Endothelial cell of umbilical vein (primary cell): Measurements from ENCODE around the gene TMC6. TPM values are rescaled to one million over a fixed set of nuclear protein-coding genes. Genes with fewer than 3 reads are reported as not detected.

Experiments used
- BruUV-seq: library from RNA; stranded (reverse); fragments of 400-500 nt; replicated peaks from 2 replicates; lab custom pipeline; 2021; lab: Mats Ljungman, UMichigan
- CTCF ChIA-PET: fragments of 300-600, 350-600 bp; sonication (Branson Sonifier 250); formaldehyde crosslinking; loops from one replicate; lab custom pipeline; 2021; ENCODE audit warnings: antibody characterized with exemption, inconsistent platforms; lab: Charles Lee
- POLR2A ChIA-PET: fragments of 300-600, 350-600 bp; sonication (Branson Sonifier 250); formaldehyde crosslinking; loops from one replicate; lab custom pipeline; 2021; ENCODE audit warnings: antibody characterized with exemption, inconsistent platforms; lab: Charles Lee
- DNase-seq: peaks from one replicate; pipeline ENCODE4 v3.0.0-alpha.2; 2011; ENCODE audit warnings: low read depth, low spot score
- FAIRE-seq: peaks from 2 replicates; lab custom pipeline; 2011; peaks lifted over from hg19 to GRCh38; lab: Jason Lieb, UNC
- H2AFZ ChIP-seq: 2 replicates; pipeline ENCODE4 v1.6.0; 2012; ENCODE audit warnings: low read depth, low read length, control low read depth, inconsistent platforms
- H3K27ac ChIP-seq: 2 replicates; pipeline ENCODE4 v1.5.1; 2011; ENCODE audit warnings: low read depth, mild to moderate bottlenecking, control low read depth, low read length, moderate library complexity; ENCODE audit not compliant: insufficient read depth
- H3K27me3 ChIP-seq, 2 experiments: 2 replicates each; pipeline versions ENCODE4 v1.6.0 to v1.6.1; 2011; ENCODE audit warnings: low read length in 2 of 2, mixed read lengths in 1 of 2; ENCODE audit not compliant: control insufficient read depth in 2 of 2, insufficient read depth in 2 of 2
- H3K36me3 ChIP-seq, 2 experiments: 2 replicates in 1 of 2; 3 replicates in 1 of 2; pipeline ENCODE4 v1.5.1; 2011; ENCODE audit warnings: low read length in 2 of 2, mild to moderate bottlenecking in 1 of 2, moderate library complexity in 1 of 2; ENCODE audit not compliant: control insufficient read depth in 2 of 2, insufficient read depth in 2 of 2; ENCODE audit errors: extremely low read depth in 1 of 2
- H3K4me1 ChIP-seq: 3 replicates; pipeline ENCODE4 v1.5.1; 2011; ENCODE audit warnings: mild to moderate bottlenecking, low read length; ENCODE audit not compliant: control insufficient read depth, insufficient read depth; ENCODE audit errors: extremely low read depth
- H3K4me2 ChIP-seq: 2 replicates; pipeline ENCODE4 v1.6.1; 2011; ENCODE audit warnings: low read length, control low read depth, mixed read lengths; ENCODE audit not compliant: insufficient read depth
- H3K4me3 ChIP-seq, 3 experiments: fragments of 200-600 bp in 1 of 3; sonication (generic), shearing (Covaris generic) in 1 of 3; replicated peaks in 1 of 3; 2 replicates each; pipeline ENCODE4 v1.5.1; 2011 to 2016; ENCODE audit warnings: control low read depth in 3 of 3, low read length in 3 of 3, mild to moderate bottlenecking in 2 of 3, inconsistent platforms in 1 of 3, low read depth in 1 of 3, moderate library complexity in 1 of 3; ENCODE audit not compliant: insufficient read depth in 1 of 3
- H3K79me2 ChIP-seq: 2 replicates; pipeline ENCODE4 v1.6.0; 2012; ENCODE audit warnings: low read length, inconsistent platforms; ENCODE audit not compliant: control insufficient read depth, insufficient read depth
- H3K9ac ChIP-seq: replicated peaks from 2 replicates; pipeline ENCODE3; 2011; ENCODE audit warnings: low read length, control low read depth; ENCODE audit not compliant: insufficient read depth; ENCODE audit errors: extremely low read depth
- H3K9me1 ChIP-seq: replicated peaks from 3 replicates; pipeline ENCODE4 v1.6.0; 2011; ENCODE audit warnings: mild to moderate bottlenecking, low read length; ENCODE audit not compliant: control insufficient read depth, insufficient read depth; ENCODE audit errors: extremely low read depth
- H3K9me3 ChIP-seq: replicated peaks from 2 replicates; pipeline ENCODE4 v1.5.1; 2012; ENCODE audit warnings: low read length, inconsistent platforms; ENCODE audit not compliant: control insufficient read depth, insufficient read depth
- H4K20me1 ChIP-seq: replicated peaks from 2 replicates; pipeline ENCODE3; 2011; ENCODE audit warnings: mild to moderate bottlenecking, low read length; ENCODE audit not compliant: control insufficient read depth, insufficient read depth; ENCODE audit errors: extremely low read depth
- CTCF ChIP-seq, 2 donors: IDR thresholded peaks; 1 replicate in 1 of 2; 2 replicates in 1 of 2; pipeline ENCODE4 v1.5.1; 2011; ENCODE audit warnings: low read length in 2 of 2, mild to moderate bottlenecking in 2 of 2, moderate library complexity in 2 of 2, control low read depth in 1 of 2, inconsistent platforms in 1 of 2, low read depth in 1 of 2; ENCODE audit not compliant: insufficient read depth in 1 of 2; ENCODE audit errors: extremely low read depth in 1 of 2
- EZH2 ChIP-seq: IDR thresholded peaks from 2 replicates; pipeline ENCODE4 v1.6.1; 2012; ENCODE audit warnings: borderline replicate concordance, low read depth, mild to moderate bottlenecking, moderate library complexity, low read length, inconsistent platforms; ENCODE audit not compliant: severe bottlenecking
- FOS ChIP-seq: IDR thresholded peaks from 2 replicates; pipeline ENCODE4 v1.6.1; 2011; ENCODE audit warnings: mild to moderate bottlenecking, low read length, moderate library complexity, borderline replicate concordance; ENCODE audit not compliant: insufficient read depth
- GATA2 ChIP-seq: IDR thresholded peaks from 2 replicates; pipeline ENCODE4 v1.7.0; 2011; ENCODE audit warnings: low read depth, mild to moderate bottlenecking, moderate library complexity, mixed read lengths, low read length; ENCODE audit not compliant: insufficient read length, insufficient read depth
- JUN ChIP-seq: IDR thresholded peaks from 2 replicates; pipeline ENCODE4 v1.6.1; 2011; ENCODE audit warnings: borderline replicate concordance, low read depth; ENCODE audit not compliant: insufficient read length, insufficient read depth
- MAX ChIP-seq: IDR thresholded peaks from 2 replicates; pipeline ENCODE4 v1.6.1; 2011; ENCODE audit not compliant: insufficient read depth, insufficient read length
- MYC ChIP-seq: IDR thresholded peaks from one replicate; pipeline ENCODE4 v1.6.1; 2011; ENCODE audit warnings: mild to moderate bottlenecking, low read depth, low read length
- POLR2A ChIP-seq: IDR thresholded peaks from 2 replicates; pipeline ENCODE4 v1.6.1; 2012; ENCODE audit warnings: low read depth, mild to moderate bottlenecking, control low read depth, low read length
- POLR2AphosphoS5 ChIP-seq: IDR thresholded peaks from 2 replicates; pipeline ENCODE4 v1.6.1; 2012; ENCODE audit warnings: low read depth, mild to moderate bottlenecking, control low read depth, low read length, moderate library complexity; ENCODE audit not compliant: insufficient read depth
- dilution Hi-C: fragments of 300-500 bp; cut with MboI; formaldehyde crosslinking; loops from one replicate; pipeline ENCODE4 v1.15.0; 2019; ENCODE audit warnings: low sequenced_read_pairs; ENCODE audit not compliant: extremely low pct_ligation_motif_present
- intact Hi-C: fragments of 100-400 bp; cut with micrococcal nuclease; formaldehyde crosslinking; loops from one replicate; pipeline ENCODE4 v1.10.0; 2022
- polyA plus RNA-seq, 4 experiments: library from polyadenylated mRNA; depleted of rRNA in 3 of 4; stranded (reverse) in 3 of 4; unstranded in 1 of 4; fragments of >200 nt; gene quantifications; 2 replicates each; pipeline versions ENCODE4 v1.2.1 to v1.2.3, GENCODE V29; 2011 to 2012; ENCODE audit warnings: missing spikeins in 1 of 4
- total RNA-seq: library from RNA; stranded (reverse); gene quantifications from 2 replicates; pipeline ENCODE4 v1.2.3, GENCODE V29; 2021

The TMC6 gene
- total and polyA plus RNA-seq, 2 donors (not counting 3 experiments of a cell fraction or from before 2014, with no cell fraction given), result 23.2 to 72.4 TPM

GRCh38 chr17:78129351-78130089 lies 965 bp upstream of the TMC6 start:
- dilution Hi-C loops, result no loop called here
- TF ChIP-seq GATA2 (no peak), MAX (no peak), POLR2A (no peak), EZH2 (no peak), POLR2AphosphoS5 (no peak), MYC (no peak), FOS (no peak), JUN (no peak), CTCF (IDR thresholded peaks at IDR 0.05; ENCODE audit: extremely low read depth in 1 of 2, insufficient read depth in 1 of 2, low read depth in 1 of 2, low read length in 2 of 2) (no peak)
- Histone ChIP-seq H3K4me3 (no peak overlapping the region), H3K27ac (no peak overlapping the region), H3K9me1 (no peaks in the 10 kb centered on the region), H3K9ac (no peak overlapping the region), H3K27me3 (no peaks in the 10 kb centered on the region), H3K36me3 (peaks cover 0 to 2% of the 10 kb centered on the region in 2 experiments), H3K79me2 (no peaks in the 10 kb centered on the region), H3K9me3 (no peaks in the 10 kb centered on the region), H4K20me1 (no peaks in the 10 kb centered on the region), H3K4me1 (peaks cover 26% of the 10 kb centered on the region), H3K4me2 (peak overlapping the region; percentile 46), H2AFZ (no peak overlapping the region)
- intact Hi-C loops, result loop anchor here (5.0 kb wide), 2 partner anchors 38 to 123 kb away; partner anchors contain the start of gene SYNGR2
- ChIA-PET CTCF (interaction anchor here (0.8 kb wide), 1 partner anchor 12 kb away, joined by 3 read pairs; no protein-coding TSS in a partner anchor), POLR2A (no interaction called here)
- FAIRE-seq (no peak), DNase-seq (no peak)
- no TSS peak for BruUV-seq
